ENCODE results near the gene KRABD2.
"Not testable (repeated sequence)": the region's sequence is repeated elsewhere in the genome, so short reads cannot be mapped to it uniquely, and the experiment has no call there.

KRABD2 gene

GRCh38 chr17:8392674-8393469 lies 16.4 kb upstream of the KRABD2 start:
- no peak for DNase-seq (ENCODE audit: low spot score)

GRCh38 chr17:8392274-8392673 lies 15.8 kb upstream of the KRABD2 start:
- no peak for DNase-seq (ENCODE audit: low spot score)

GRCh38 chr17:8391711-8392110 lies 15.2 kb upstream of the KRABD2 start:
- no peak for DNase-seq (ENCODE audit: low spot score)

GRCh38 chr17:8387914-8388651 lies 11.6 kb upstream of the KRABD2 start:
- DNase-seq (ENCODE audit: low spot score): peak; percentile 53

GRCh38 chr17:8386841-8387240 lies 10.3 kb upstream of the KRABD2 start:
- DNase-seq (ENCODE audit: low spot score): no peak

- no peak for DNase-seq (ENCODE audit: low spot score)
Observed at GRCh38 chr17:8384801-8385378, 8.4 kb upstream of the KRABD2 start.

GRCh38 chr17:8383143-8383822 lies 6.8 kb upstream of the KRABD2 start, which contains the start of gene RPL26:
TSS of gene RPL26 (minus strand) at chr17:8383193. CDS start at chr17:8382310, 883 bp downstream.
- peak; percentile 98 for DNase-seq (ENCODE audit: low spot score)

- no peak for DNase-seq (ENCODE audit: low spot score)
Observed at GRCh38 chr17:8382880-8383142, 6.3 kb upstream of the KRABD2 start.

- no peak for DNase-seq (ENCODE audit: low spot score)
Observed at GRCh38 chr17:8382052-8382879, 5.8 kb upstream of the KRABD2 start.

GRCh38 chr17:8380049-8380448 lies 3.5 kb upstream of the KRABD2 start:
- no peak for DNase-seq (ENCODE audit: low spot score)

- DNase-seq (ENCODE audit: low spot score): not testable (repeated sequence)
Observed at GRCh38 chr17:8378117-8378516, 1.6 kb upstream of the KRABD2 start.

GRCh38 chr17:8377422-8377821 lies 918 bp upstream of the KRABD2 start:
- DNase-seq (ENCODE audit: low spot score): no peak

- DNase-seq (ENCODE audit: low spot score): no peak
Observed at GRCh38 chr17:8375738-8376259, 705 bp downstream of the KRABD2 start.

- not testable (repeated sequence) for DNase-seq (ENCODE audit: low spot score)
Observed at GRCh38 chr17:8373856-8374255, 2.6 kb downstream of the KRABD2 start.

- no peak for DNase-seq (ENCODE audit: low spot score)
Observed at GRCh38 chr17:8372422-8372821, 4.1 kb downstream of the KRABD2 start.

GRCh38 chr17:8371786-8372185 lies 4.7 kb downstream of the KRABD2 start:
- DNase-seq (ENCODE audit: low spot score): no peak

GRCh38 chr17:8369944-8370343 lies 6.6 kb downstream of the KRABD2 start:
- no peak for DNase-seq (ENCODE audit: low spot score)

- no peak for DNase-seq (ENCODE audit: low spot score)
Observed at GRCh38 chr17:8368193-8368592, 8.3 kb downstream of the KRABD2 start.

- no peak for DNase-seq (ENCODE audit: low spot score)
Observed at GRCh38 chr17:8366231-8366630, 10.3 kb downstream of the KRABD2 start.

- DNase-seq (ENCODE audit: low spot score): no peak
Observed at GRCh38 chr17:8365143-8365542, 11.4 kb downstream of the KRABD2 start.

GRCh38 chr17:8362651-8363332 lies 13.7 kb downstream of the KRABD2 start:
- DNase-seq (ENCODE audit: low spot score): no peak
